Skeletal muscle tissue (tissue), 4 donors: Measurements from ENCODE around the gene CNTNAP5. TPM values are rescaled to one million over a fixed set of nuclear protein-coding genes. Genes with fewer than 3 reads are reported as not detected.

Source experiments
- H3K27ac ChIP-seq: one replicate; pipeline ENCODE4 v1.7.0; 2013; ENCODE audit warnings: mild to moderate bottlenecking, low read depth, low read length, inconsistent platforms
- H3K27me3 ChIP-seq, 3 donors: one replicate each; pipeline ENCODE4 v1.7.0; 2013; ENCODE audit warnings: low read length in 3 of 3; ENCODE audit not compliant: control insufficient read depth in 3 of 3, insufficient read depth in 3 of 3
- H3K36me3 ChIP-seq, 3 donors: one replicate each; pipeline ENCODE4 v1.7.0; 2013; ENCODE audit warnings: low read length in 3 of 3; ENCODE audit not compliant: control insufficient read depth in 3 of 3, insufficient read depth in 3 of 3
- H3K4me1 ChIP-seq, 3 donors: one replicate each; pipeline ENCODE4 v1.7.0; 2013; ENCODE audit warnings: low read length in 3 of 3, mild to moderate bottlenecking in 3 of 3; ENCODE audit not compliant: control insufficient read depth in 3 of 3, insufficient read depth in 3 of 3
- H3K4me3 ChIP-seq, 3 donors: one replicate each; pipeline ENCODE4 v1.7.0; 2013; ENCODE audit warnings: low read length in 3 of 3
- H3K9ac ChIP-seq, 3 donors: one replicate each; pipeline ENCODE4 v1.7.0; 2013; ENCODE audit warnings: low read length in 3 of 3, mild to moderate bottlenecking in 3 of 3, moderate library complexity in 2 of 3, low read depth in 1 of 3
- H3K9me3 ChIP-seq, 3 donors: one replicate each; pipeline ENCODE4 v1.7.0; 2013; ENCODE audit warnings: low read length in 3 of 3; ENCODE audit not compliant: control insufficient read depth in 3 of 3
- total RNA-seq: library from RNA; depleted of rRNA; stranded (reverse); fragments of >200 nt; gene quantifications from one replicate; pipeline ENCODE4 v1.2.3, GENCODE V29; 2014
- donor health status: Osteomylitis.

Gene CNTNAP5
- total RNA-seq, 1 donor from 2014 or later, result not detected

- Histone ChIP-seq H3K27ac (no peak overlapping the region), H3K27me3 (no peaks in the 10 kb centered on the region), H3K4me1 (no peaks in the 10 kb centered on the region), H3K9me3 (no peaks in the 10 kb centered on the region), H3K4me3 (no peak overlapping the region), H3K36me3 (no peaks in the 10 kb centered on the region), H3K9ac (no peak overlapping the region)
These were observed 66.6 kb downstream of the CNTNAP5 start for GRCh38 chr2:124091721-124092120.

- Histone ChIP-seq H3K27me3 (no peaks in the 10 kb centered on the region), H3K9me3 (no peaks in the 10 kb centered on the region), H3K36me3 (no peaks in the 10 kb centered on the region), H3K4me3 (no peak overlapping the region), H3K9ac (no peak overlapping the region), H3K4me1 (no peaks in the 10 kb centered on the region), H3K27ac (no peak overlapping the region)
These were observed 67.6 kb downstream of the CNTNAP5 start for GRCh38 chr2:124092651-124093050.

- Histone ChIP-seq H3K27me3 (no peaks in the 10 kb centered on the region), H3K27ac (no peak overlapping the region), H3K36me3 (no peaks in the 10 kb centered on the region), H3K9ac (no peak overlapping the region), H3K4me3 (no peak overlapping the region), H3K4me1 (no peaks in the 10 kb centered on the region), H3K9me3 (no peaks in the 10 kb centered on the region)
These were observed 79.8 kb downstream of the CNTNAP5 start for GRCh38 chr2:124104914-124105313.

GRCh38 chr2:124112206-124112605 is 87.1 kb downstream of the CNTNAP5 start:
- Histone ChIP-seq H3K4me3 (no peak overlapping the region), H3K9ac (no peak overlapping the region), H3K27me3 (no peaks in the 10 kb centered on the region), H3K9me3 (no peaks in the 10 kb centered on the region), H3K4me1 (no peaks in the 10 kb centered on the region), H3K27ac (no peak overlapping the region), H3K36me3 (no peaks in the 10 kb centered on the region)

- H3K36me3 ChIP-seq, result no peaks in the 10 kb centered on the region
- H3K9me3 ChIP-seq, result no peaks in the 10 kb centered on the region
- no peaks in the 10 kb centered on the region for H3K27me3 ChIP-seq
- H3K9ac ChIP-seq, result no peak overlapping the region
- H3K4me3 ChIP-seq, result no peak overlapping the region
- no peaks in the 10 kb centered on the region for H3K4me1 ChIP-seq
- no peak overlapping the region for H3K27ac ChIP-seq
These were observed 87.9 kb downstream of the CNTNAP5 start for GRCh38 chr2:124112966-124113365.

- Histone ChIP-seq H3K27me3 (no peaks in the 10 kb centered on the region), H3K4me3 (no peak overlapping the region), H3K36me3 (no peaks in the 10 kb centered on the region), H3K9ac (no peak overlapping the region), H3K4me1 (no peaks in the 10 kb centered on the region), H3K27ac (no peak overlapping the region), H3K9me3 (no peaks in the 10 kb centered on the region)
These were observed 95.2 kb downstream of the CNTNAP5 start for GRCh38 chr2:124120246-124120645.

- no peaks in the 10 kb centered on the region for H3K4me1 ChIP-seq
These were observed 96.0 kb downstream of the CNTNAP5 start for GRCh38 chr2:124121106-124121505.

GRCh38 chr2:124121760-124122275 is 96.7 kb downstream of the CNTNAP5 start:
- no peaks in the 10 kb centered on the region for H3K4me1 ChIP-seq
- H3K9me3 ChIP-seq, result no peaks in the 10 kb centered on the region
- no peaks in the 10 kb centered on the region for H3K36me3 ChIP-seq
- no peaks in the 10 kb centered on the region for H3K27me3 ChIP-seq
- H3K9ac ChIP-seq, result no peak overlapping the region
- H3K27ac ChIP-seq, result no peak overlapping the region
- no peak overlapping the region for H3K4me3 ChIP-seq

More at GRCh38 chr2:124121106-124121505, 96.0 kb downstream of the CNTNAP5 start:
- Histone ChIP-seq H3K27ac (no peak overlapping the region), H3K27me3 (no peaks in the 10 kb centered on the region), H3K9ac (no peak overlapping the region), H3K9me3 (no peaks in the 10 kb centered on the region), H3K36me3 (no peaks in the 10 kb centered on the region), H3K4me3 (no peak overlapping the region)

GRCh38 chr2:124122340-124122739 is 97.3 kb downstream of the CNTNAP5 start:
- Histone ChIP-seq H3K27me3 (no peaks in the 10 kb centered on the region), H3K36me3 (no peaks in the 10 kb centered on the region), H3K4me3 (no peak overlapping the region)

GRCh38 chr2:124131276-124131675 is 106.2 kb downstream of the CNTNAP5 start:
- Histone ChIP-seq H3K9me3 (no peaks in the 10 kb centered on the region), H3K9ac (no peak overlapping the region), H3K36me3 (no peaks in the 10 kb centered on the region), H3K27ac (no peak overlapping the region), H3K4me1 (no peaks in the 10 kb centered on the region), H3K27me3 (no peaks in the 10 kb centered on the region), H3K4me3 (no peak overlapping the region)

More at GRCh38 chr2:124122340-124122739, 97.3 kb downstream of the CNTNAP5 start:
- H3K9me3 ChIP-seq, result no peaks in the 10 kb centered on the region
- no peak overlapping the region for H3K9ac ChIP-seq
- no peaks in the 10 kb centered on the region for H3K4me1 ChIP-seq
- no peak overlapping the region for H3K27ac ChIP-seq

- no peak overlapping the region for H3K27ac ChIP-seq
- no peaks in the 10 kb centered on the region for H3K27me3 ChIP-seq
- H3K9ac ChIP-seq, result no peak overlapping the region
- H3K4me1 ChIP-seq, result no peaks in the 10 kb centered on the region
- H3K4me3 ChIP-seq, result no peak overlapping the region
- no peaks in the 10 kb centered on the region for H3K9me3 ChIP-seq
- H3K36me3 ChIP-seq, result no peaks in the 10 kb centered on the region
These were observed 111.0 kb downstream of the CNTNAP5 start for GRCh38 chr2:124136110-124136509.
